ENCODE data around the gene CPA4.

DNA sequence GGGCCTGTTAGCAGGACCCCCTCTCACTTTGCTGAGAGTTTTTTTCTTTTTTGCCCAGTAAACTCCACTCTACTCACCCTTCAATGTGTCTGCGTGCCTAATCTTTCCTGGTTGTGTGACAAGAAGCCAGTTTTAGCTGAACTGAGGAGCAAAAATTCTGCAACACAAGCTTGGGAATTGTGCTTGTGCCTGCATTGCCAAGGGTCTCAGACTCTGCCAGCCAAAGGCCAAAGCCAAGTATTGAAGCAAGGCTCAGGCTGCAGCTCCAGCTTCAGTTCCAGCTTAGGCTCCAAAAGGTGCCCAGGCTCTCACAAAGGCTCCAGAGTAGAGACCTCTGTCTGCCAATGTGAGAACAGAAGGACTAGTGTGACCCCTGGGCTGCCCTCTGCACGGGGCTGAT, 30.5 kb upstream of the CPA4 start:
- TF ChIP-seq, protein P1, sequence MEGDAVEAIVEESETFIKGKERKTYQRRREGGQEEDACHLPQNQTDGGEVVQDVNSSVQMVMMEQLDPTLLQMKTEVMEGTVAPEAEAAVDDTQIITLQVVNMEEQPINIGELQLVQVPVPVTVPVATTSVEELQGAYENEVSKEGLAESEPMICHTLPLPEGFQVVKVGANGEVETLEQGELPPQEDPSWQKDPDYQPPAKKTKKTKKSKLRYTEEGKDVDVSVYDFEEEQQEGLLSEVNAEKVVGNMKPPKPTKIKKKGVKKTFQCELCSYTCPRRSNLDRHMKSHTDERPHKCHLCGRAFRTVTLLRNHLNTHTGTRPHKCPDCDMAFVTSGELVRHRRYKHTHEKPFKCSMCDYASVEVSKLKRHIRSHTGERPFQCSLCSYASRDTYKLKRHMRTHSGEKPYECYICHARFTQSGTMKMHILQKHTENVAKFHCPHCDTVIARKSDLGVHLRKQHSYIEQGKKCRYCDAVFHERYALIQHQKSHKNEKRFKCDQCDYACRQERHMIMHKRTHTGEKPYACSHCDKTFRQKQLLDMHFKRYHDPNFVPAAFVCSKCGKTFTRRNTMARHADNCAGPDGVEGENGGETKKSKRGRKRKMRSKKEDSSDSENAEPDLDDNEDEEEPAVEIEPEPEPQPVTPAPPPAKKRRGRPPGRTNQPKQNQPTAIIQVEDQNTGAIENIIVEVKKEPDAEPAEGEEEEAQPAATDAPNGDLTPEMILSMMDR (IDR thresholded peaks at IDR 0.05): no peak
- no peak for TF ChIP-seq POLR2A (IDR thresholded peaks at IDR 0.05)
